22Rv1 (cell line): ENCODE data around the gene TBC1D21.

Experiments used
- ZFX ChIP-seq: fragments of 450-650 bp; IDR thresholded peaks from 2 replicates; pipeline ENCODE4 v1.6.1; 2017; ENCODE audit warnings: antibody characterized with exemption, borderline replicate concordance
- TF ChIP-seq, protein P1 (sequence below): fragments of 450-650 bp; IDR thresholded peaks from 2 replicates; pipeline ENCODE4 v1.5.1; 2017; ENCODE audit warnings: mild to moderate bottlenecking

- TF ChIP-seq, protein P1, sequence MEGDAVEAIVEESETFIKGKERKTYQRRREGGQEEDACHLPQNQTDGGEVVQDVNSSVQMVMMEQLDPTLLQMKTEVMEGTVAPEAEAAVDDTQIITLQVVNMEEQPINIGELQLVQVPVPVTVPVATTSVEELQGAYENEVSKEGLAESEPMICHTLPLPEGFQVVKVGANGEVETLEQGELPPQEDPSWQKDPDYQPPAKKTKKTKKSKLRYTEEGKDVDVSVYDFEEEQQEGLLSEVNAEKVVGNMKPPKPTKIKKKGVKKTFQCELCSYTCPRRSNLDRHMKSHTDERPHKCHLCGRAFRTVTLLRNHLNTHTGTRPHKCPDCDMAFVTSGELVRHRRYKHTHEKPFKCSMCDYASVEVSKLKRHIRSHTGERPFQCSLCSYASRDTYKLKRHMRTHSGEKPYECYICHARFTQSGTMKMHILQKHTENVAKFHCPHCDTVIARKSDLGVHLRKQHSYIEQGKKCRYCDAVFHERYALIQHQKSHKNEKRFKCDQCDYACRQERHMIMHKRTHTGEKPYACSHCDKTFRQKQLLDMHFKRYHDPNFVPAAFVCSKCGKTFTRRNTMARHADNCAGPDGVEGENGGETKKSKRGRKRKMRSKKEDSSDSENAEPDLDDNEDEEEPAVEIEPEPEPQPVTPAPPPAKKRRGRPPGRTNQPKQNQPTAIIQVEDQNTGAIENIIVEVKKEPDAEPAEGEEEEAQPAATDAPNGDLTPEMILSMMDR: no peak
- TF ChIP-seq ZFX: no peak
Observed at GRCh38 chr15:73882761-73883419, 9.5 kb downstream of the TBC1D21 start.
